Loucy (cell line): Measurements from ENCODE around the gene MDN1.

Experiments used
- EZH2phosphoT487 ChIP-seq: fragments of 200-600 bp; IDR thresholded peaks from 2 replicates; pipeline ENCODE4 v1.6.1; 2018; ENCODE audit warnings: antibody characterized with exemption, mild to moderate bottlenecking, moderate library complexity, borderline replicate concordance
- TF ChIP-seq, protein P1 (sequence below): fragments of 200-600 bp; sonication (generic); conservative IDR thresholded peaks from 2 replicates; pipeline ENCODE4 v1.5.1; 2014; ENCODE audit warnings: mild to moderate bottlenecking, antibody characterized with exemption, low read length

DNA sequence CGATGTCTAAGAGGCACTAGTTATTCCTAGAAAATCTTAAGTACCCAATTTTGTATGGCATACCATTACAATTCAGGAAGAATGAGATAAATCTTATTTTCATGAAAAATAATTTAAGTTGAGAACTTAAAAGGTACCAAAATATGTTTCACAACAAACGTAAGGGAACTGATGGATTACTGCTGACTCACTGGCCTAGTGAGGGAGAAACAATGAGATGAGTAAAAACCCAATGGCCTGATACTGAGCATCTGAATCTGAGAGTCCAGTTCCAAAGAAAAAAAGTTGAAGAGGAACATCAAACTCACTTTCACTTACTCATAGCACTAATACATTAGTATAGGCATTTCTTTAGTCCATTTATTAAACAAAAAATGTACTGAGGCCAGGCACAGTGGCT lies 56.0 kb downstream of the MDN1 start:
- TF ChIP-seq, protein P1, sequence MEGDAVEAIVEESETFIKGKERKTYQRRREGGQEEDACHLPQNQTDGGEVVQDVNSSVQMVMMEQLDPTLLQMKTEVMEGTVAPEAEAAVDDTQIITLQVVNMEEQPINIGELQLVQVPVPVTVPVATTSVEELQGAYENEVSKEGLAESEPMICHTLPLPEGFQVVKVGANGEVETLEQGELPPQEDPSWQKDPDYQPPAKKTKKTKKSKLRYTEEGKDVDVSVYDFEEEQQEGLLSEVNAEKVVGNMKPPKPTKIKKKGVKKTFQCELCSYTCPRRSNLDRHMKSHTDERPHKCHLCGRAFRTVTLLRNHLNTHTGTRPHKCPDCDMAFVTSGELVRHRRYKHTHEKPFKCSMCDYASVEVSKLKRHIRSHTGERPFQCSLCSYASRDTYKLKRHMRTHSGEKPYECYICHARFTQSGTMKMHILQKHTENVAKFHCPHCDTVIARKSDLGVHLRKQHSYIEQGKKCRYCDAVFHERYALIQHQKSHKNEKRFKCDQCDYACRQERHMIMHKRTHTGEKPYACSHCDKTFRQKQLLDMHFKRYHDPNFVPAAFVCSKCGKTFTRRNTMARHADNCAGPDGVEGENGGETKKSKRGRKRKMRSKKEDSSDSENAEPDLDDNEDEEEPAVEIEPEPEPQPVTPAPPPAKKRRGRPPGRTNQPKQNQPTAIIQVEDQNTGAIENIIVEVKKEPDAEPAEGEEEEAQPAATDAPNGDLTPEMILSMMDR: no peak
- TF ChIP-seq EZH2phosphoT487: no peak
